Ramos (cell line): ENCODE results near the gene MAB21L3.

Experiments used
- in situ Hi-C: fragments of 300-500 bp; cut with MboI; formaldehyde crosslinking; loops from one replicate; pipeline ENCODE4 v1.14.3; 2022; ENCODE audit warnings: low sequenced_read_pairs; ENCODE audit not compliant: unreplicated experiment

Gene MAB21L3

DNA sequence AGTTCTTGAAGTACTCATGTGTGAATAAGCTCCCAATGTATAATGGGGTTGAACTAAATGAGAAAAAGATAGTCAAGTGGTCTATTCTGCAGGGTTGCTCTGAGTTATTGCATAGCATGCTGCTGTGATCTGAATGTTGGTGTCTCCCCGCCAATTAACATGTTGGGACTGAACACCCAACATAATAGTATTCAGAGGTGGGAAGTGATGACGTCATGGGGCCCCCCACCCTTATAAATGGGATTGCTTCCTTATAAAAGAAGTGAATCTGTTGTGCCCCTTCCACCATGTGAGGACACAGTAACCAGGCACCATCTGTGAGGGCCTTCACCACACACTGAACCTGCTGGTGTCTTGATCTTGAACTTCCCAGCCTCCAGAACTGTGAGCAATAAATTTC is 50.2 kb downstream of the MAB21L3 start:
- in situ Hi-C loops, result no loop called here

DNA sequence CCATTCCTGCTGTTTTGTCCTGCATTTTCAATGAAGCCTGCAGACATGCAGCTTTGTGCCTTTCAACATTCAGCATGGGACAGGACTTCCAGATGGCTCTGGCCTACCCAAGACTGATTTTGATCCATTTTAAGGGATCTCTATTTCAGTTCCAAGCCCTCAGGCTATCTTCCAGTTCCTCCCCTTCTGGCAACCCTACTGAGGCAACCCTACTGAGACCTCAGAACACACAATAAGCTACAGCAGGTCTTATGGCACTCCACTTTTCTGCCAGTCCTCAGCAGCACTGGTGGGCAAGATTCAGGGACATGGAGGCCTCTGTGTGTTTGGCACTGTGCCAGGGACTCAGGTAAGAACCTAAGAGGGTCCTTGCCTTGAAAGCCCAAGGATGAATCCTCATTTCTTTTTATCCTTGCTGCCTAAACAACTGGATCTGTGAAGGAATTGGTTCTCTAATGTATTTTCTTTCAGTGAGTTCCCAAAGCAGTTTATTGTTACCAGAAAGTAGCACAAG is 50.7 kb downstream of the MAB21L3 start:
- in situ Hi-C loops, result no loop called here

DNA sequence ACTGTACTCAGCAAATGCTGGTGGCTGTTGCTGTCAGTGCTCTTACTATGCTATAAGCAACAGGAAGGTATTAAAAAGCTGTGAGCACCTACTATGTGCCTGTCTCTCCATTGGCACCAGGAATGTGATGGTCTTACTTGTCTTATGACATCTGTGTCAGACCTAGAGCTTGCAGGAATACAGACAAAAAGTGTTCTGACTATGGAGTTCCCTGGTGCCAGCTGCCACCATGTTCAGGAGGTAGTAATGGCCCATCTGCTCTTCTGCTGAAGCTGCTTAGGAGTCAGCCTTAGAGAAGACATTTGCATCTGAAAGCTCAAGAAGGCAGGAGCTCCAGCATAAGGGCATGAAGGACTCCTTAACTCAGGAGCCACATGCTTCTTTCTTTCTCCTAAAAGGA is 52.3 kb downstream of the MAB21L3 start:
- in situ Hi-C loops, result no loop called here

DNA sequence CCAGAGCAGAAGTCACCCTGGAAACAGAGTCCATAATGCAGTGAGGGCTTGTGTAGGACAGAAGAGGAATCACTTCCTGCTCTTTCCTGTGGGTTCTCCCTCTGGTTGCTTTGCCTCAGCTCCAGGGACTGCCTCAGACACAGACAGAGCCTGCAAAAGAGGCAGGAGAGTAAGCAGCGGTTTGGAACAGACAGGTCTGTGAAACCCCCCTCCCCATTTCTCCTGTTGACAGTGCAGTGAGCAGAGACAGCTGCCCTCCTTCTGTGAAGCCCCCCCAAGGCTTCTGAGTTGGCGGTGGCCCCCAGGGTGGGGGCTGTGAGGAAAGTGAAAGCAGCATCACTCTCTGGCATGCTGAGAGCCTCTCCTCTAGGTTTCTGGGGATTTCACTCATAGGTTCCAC is 53.0 kb downstream of the MAB21L3 start:
- in situ Hi-C loops, result no loop called here

GRCh38 chr1:116164604-116165368 is 53.6 kb downstream of the MAB21L3 start:
- in situ Hi-C loops, result no loop called here

DNA sequence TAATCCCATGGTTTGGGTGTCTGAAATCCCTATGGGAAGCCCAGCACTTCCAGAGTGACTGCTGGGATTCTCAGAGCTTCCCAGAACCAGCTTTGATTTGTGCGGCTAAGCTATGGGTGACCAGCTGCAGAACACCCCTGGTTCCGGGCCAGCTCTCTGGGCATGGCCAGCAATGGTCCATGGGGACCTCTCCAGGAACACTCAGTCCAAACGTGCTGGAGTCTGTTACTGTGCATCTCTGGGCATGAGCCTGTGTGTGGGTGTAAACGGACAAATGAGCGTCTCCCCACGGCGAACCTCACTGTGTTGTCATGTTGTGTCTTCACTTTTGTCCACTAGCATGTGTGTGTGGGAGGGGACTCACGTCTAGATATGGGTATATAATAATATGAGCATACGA is 54.4 kb downstream of the MAB21L3 start:
- in situ Hi-C loops, result no loop called here

DNA sequence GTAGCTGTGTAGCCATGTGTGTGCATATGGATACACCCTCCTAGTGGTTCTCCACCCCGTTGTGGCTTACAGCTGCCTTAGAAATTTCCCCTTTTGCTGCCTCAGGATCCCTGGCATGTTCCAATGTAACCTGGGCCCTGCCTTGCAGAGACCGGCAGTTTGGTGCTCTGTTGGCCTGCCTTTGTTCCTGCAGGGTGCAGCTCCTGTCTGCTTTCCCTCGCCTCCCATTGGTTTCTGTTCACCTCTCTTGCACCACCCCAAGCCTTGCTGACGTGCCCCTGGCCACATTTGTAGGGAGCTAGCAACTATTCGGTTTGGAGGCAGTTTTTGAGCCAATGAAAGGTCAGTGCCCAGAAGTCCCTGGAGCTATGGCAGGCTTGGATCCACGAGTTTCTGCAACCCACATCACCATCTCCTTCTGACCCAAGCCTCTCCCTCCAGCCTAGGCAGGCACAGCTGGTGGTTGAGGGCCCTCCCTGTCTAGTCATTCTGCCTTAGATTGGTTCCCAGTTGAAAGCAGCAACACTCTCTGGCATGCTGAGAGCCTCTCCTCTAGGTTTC is 54.9 kb downstream of the MAB21L3 start:
- in situ Hi-C loops, result no loop called here

DNA sequence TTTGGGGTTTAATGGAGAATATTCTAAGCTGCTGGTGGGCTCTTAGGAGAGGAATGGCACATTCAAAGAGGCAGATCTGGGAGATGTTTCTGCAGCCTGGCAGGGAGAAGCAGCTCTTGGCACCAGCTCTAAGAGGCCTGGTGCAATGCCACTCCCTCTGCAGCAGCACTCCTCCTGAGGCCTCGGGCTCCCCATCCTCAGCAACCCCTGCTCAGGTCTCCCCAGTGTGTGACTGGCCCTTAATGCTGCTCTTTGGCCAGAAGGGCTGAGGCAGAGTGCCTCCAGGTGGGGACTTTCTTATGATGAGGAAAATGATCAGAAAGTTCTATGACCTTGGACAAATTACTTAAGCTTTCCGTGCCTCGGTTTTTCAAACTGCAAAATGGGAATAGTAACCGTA is 55.5 kb downstream of the MAB21L3 start:
- in situ Hi-C loops, result no loop called here

- in situ Hi-C loops, result no loop called here
Measured at GRCh38 chr1:116167625-116168276, 56.6 kb downstream of the MAB21L3 start.

GRCh38 chr1:116168277-116169032 is 57.3 kb downstream of the MAB21L3 start:
- in situ Hi-C loops, result no loop called here

GRCh38 chr1:116169898-116170297 is 58.7 kb downstream of the MAB21L3 start:
- in situ Hi-C loops, result no loop called here

GRCh38 chr1:116170721-116171589 is 59.8 kb downstream of the MAB21L3 start:
- in situ Hi-C loops, result no loop called here

GRCh38 chr1:116172666-116173065 is 61.5 kb downstream of the MAB21L3 start:
- in situ Hi-C loops, result no loop called here

DNA sequence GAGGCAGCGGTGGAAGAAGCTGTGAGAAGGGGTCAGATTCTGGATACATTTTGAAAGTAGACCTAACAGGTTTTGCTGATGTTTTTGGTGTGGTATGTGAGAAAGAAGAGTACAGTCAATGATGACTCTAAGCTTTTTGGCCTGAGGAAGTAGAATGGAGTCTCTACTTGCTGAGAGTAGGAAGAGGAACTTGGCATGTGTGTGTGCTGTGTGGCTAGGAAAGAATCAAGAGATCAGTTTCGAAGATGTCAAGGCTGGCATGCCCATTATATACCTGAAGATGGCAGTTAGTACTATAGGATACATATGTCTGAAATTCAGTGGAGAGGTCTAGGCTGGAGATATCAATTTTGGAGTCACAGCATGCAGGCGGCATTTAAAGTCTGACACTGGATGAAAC is 64.4 kb downstream of the MAB21L3 start:
- in situ Hi-C loops, result no loop called here

GRCh38 chr1:116176306-116176789 is 65.1 kb downstream of the MAB21L3 start:
- in situ Hi-C loops, result no loop called here

GRCh38 chr1:116177861-116178260 is 66.7 kb downstream of the MAB21L3 start:
- in situ Hi-C loops, result no loop called here

DNA sequence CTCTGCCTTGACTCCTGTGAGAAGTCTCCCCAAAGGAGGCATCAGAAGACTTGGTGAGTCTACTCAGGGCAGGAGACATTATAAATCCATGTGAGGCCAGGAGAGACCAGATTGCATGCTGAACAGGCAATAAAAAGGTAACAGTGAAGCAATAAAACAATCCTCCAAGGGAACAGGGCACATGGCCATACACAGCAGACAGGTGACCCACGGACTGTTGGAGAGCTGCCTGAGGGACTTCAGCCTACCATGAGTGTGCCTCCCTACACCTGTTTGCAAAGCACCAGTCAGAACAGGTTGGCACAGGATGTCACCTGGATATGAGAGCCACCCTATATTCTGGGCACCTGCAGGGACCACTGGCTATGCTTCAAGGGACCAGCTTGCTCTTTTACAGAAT is 67.6 kb downstream of the MAB21L3 start:
- in situ Hi-C loops, result no loop called here

DNA sequence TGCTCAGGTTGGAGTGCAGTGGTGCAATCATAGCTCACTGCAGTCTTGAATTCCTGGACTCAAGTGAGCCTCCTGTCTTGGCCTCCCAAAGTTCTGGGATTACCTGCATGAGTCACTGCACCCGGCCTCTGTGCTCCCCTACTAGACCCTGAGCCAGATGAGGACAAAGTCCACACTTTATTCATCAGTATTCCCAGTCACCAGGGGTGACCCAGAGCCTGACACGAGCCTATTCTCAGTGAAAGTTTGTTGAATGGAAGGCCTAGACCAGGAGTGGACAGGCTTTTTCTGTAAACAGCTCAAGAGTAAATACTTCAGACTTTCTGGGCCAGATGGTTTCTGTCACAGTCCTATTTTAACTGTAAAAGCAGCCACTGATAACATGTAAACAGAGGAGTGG is 68.2 kb downstream of the MAB21L3 start:
- in situ Hi-C loops, result no loop called here

DNA sequence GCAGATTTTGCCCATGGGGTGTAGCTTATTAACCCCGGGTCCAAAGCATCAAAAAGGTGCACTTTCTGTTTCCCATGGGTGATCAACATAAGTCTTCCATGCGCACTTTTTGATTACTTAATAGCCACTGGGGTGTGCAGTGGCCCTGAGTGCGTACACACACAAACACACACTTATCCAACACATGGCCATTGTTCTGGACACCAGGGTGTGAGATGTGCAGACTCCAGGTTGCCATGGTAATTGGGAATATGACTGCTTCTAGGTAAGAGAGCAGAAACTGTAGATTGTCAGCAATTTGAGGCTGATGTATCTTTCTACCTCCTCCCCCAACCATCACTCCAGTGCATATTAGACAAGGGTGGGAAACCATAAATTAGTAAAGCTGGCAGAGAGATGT is 68.8 kb downstream of the MAB21L3 start:
- in situ Hi-C loops, result no loop called here
